ENCODE results near the gene C6orf62.
"Not testable (repeated sequence)": the region's sequence is repeated elsewhere in the genome, so short reads cannot be mapped to it uniquely, and the experiment has no call there.

C6orf62 gene

GRCh38 chr6:24683297-24684296 is 35.4 kb downstream of the C6orf62 start:
- H3K4me3 ChIP-seq (ENCODE audit: low read depth, low read length): no peak overlapping the region
- DNase-seq (ENCODE audit: low read depth, low spot score): no peak
- CTCF ChIA-PET: interaction anchor here (1.0 to 2.8 kb wide), 3 partner anchors 9 to 102 kb away, joined by 3 to 16 read pairs (median 5); partner anchors contain the start of genes ACOT13 and TDP2
- TF ChIP-seq, protein P1, sequence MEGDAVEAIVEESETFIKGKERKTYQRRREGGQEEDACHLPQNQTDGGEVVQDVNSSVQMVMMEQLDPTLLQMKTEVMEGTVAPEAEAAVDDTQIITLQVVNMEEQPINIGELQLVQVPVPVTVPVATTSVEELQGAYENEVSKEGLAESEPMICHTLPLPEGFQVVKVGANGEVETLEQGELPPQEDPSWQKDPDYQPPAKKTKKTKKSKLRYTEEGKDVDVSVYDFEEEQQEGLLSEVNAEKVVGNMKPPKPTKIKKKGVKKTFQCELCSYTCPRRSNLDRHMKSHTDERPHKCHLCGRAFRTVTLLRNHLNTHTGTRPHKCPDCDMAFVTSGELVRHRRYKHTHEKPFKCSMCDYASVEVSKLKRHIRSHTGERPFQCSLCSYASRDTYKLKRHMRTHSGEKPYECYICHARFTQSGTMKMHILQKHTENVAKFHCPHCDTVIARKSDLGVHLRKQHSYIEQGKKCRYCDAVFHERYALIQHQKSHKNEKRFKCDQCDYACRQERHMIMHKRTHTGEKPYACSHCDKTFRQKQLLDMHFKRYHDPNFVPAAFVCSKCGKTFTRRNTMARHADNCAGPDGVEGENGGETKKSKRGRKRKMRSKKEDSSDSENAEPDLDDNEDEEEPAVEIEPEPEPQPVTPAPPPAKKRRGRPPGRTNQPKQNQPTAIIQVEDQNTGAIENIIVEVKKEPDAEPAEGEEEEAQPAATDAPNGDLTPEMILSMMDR (IDR thresholded peaks at IDR 0.05; ENCODE audit: insufficient read depth, low read length, missing control alignments): no peak
- POLR2A ChIA-PET: no interaction called here

DNA sequence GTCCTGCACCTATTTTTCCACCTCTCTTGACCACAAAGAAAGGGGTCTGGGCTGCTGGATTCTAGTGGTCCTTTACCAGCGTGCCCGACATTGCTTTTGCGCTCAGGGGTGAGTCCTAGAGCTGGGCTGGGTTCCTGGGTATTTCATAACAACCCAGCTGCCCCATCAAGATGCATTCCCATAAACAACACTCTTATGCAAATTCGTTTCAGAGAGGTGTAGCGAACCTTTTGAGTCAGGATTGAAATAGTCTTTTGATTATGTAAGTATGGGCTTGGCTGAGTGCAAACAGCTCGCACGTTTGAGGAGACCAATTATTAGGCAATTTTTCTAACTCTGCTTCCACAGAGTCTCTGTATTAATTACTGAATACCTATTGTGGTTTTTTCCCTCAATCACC is 38.4 kb downstream of the C6orf62 start:
- TF ChIP-seq, protein P1 (IDR thresholded peaks at IDR 0.05; ENCODE audit: insufficient read depth, low read length, missing control alignments): no peak
- ChIA-PET CTCF (no interaction called here), POLR2A (no interaction called here)

DNA sequence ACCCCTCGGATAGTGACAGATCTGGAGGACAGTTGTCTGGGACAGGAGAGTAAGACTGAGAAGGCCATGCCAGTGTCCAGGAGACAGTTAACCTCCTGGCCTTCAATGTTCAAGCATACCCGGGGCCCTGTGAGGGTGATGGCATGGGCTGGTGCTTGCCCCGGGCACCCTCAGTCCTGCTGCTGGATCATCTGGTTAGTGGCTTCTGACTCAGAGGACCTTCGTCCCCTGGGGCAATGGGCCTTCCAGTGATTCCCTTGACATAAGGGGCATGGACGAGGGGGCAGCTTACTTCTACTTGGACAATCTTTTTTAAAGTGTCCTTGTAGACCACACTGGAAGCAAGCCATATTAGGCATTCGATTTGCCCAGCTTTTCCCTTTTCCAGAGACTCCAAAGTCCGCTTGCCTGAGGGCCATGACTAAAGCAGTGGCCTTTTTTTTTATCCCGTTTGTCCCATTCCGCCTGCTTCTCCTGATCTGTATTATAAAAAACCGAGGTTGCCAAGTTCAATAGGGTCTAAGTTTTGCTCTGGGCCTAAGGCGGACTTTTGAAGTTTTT is 40.1 kb downstream of the C6orf62 start:
- POLR2A ChIA-PET; H3K4me3 ChIP-seq (ENCODE audit: low read depth, low read length); CTCF ChIA-PET; DNase-seq (ENCODE audit: low read depth, low spot score): not testable (repeated sequence)

More for the DNA sequence above, 38.4 kb downstream of the C6orf62 start:
- H3K4me3 ChIP-seq (ENCODE audit: low read depth, low read length): no peak overlapping the region
- DNase-seq (ENCODE audit: low read depth, low spot score): no peak

- POLR2A ChIA-PET: no interaction called here
- no peak for DNase-seq (ENCODE audit: low read depth, low spot score)
- TF ChIP-seq, protein P1 (IDR thresholded peaks at IDR 0.05; ENCODE audit: insufficient read depth, low read length, missing control alignments): no peak
- CTCF ChIA-PET: interaction anchor here (0.9 kb wide), 1 partner anchor 11 kb away, joined by 3 read pairs; no protein-coding TSS in a partner anchor
- no peak overlapping the region for H3K4me3 ChIP-seq (ENCODE audit: low read depth, low read length)
These were observed 45.3 kb downstream of the C6orf62 start for GRCh38 chr6:24673625-24674024.

DNA sequence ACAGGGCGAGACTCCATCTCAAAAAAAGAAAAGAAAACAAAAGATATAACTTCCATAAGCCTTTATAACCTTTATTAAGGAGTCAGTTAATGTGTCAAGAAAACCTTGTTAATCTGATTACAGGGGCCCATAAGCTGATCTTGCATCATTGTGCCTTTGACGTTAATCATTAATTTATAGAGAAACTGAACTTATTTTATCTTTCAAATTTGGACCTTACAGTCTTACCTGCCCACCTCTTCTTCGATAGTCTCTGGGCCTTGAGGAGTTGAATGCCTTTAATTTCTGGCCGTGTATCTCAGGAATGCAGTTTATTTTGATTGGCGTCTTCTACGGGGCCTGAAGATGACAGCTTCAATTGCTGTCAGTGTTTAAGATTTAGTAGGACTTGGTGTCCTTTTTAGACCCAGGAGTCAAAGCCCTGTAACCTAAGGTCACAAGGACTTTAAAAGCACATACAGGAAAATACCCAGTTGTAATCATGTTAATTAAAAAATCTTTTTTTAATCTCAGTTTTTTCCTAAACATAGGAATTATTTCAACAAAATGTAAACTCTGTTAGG is 46.3 kb downstream of the C6orf62 start:
- ChIA-PET POLR2A (no interaction called here), CTCF (no interaction called here)
- H3K4me3 ChIP-seq (ENCODE audit: low read depth, low read length): no peak overlapping the region
- no peak for DNase-seq (ENCODE audit: low read depth, low spot score)
- TF ChIP-seq, protein P1 (IDR thresholded peaks at IDR 0.05; ENCODE audit: insufficient read depth, low read length, missing control alignments): no peak

- H3K4me3 ChIP-seq (ENCODE audit: low read depth, low read length); DNase-seq (ENCODE audit: low read depth, low spot score); POLR2A ChIA-PET; CTCF ChIA-PET: not testable (repeated sequence)
These were observed 47.9 kb downstream of the C6orf62 start for GRCh38 chr6:24671077-24671476.

DNA sequence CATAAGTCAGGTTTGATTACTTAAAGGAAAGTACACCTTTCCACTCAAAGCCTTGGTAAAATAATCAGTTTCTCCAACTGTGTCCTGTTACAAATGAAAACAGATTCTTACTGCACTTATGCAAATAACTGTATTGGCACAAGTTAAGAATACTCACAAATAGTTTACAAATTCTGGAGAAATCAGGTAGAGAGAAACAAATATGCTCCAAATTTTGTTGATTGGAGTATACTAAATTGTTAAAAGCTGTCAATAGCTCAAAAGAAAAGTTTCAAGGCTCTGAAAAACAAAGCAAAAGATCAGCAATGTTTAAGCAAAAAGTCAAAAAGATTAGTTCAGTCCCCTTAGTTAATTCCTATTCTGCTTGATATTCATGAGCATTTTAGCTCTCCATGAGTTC is 48.5 kb downstream of the C6orf62 start:
- CTCF ChIA-PET; DNase-seq (ENCODE audit: low read depth, low spot score); POLR2A ChIA-PET; H3K4me3 ChIP-seq (ENCODE audit: low read depth, low read length): not testable (repeated sequence)

Measured in AG04449 (cell line).